HCT116 (cell line): Measurements from ENCODE around the gene EGFL6. TPM values are rescaled to one million over a fixed set of nuclear protein-coding genes. Genes with fewer than 3 reads are reported as not detected.

Source experiments
- ATAC-seq: fragments of 200-7000 bp; cut with Tn5 transposase; 2 replicates; pipeline ENCODE4 v1.9.1; 2020; ENCODE audit warnings: mild to moderate bottlenecking, moderate library complexity
- BruUV-seq: library from RNA; stranded (reverse); fragments of 400-500 nt; replicated peaks from 2 replicates; lab custom pipeline; 2021; lab: Mats Ljungman, UMichigan
- CTCF ChIA-PET: fragments of 300-600 bp; sonication (Branson Sonifier 250); formaldehyde crosslinking; loops from one replicate; lab custom pipeline; 2021; ENCODE audit warnings: antibody characterized with exemption; lab: Charles Lee
- POLR2A ChIA-PET: fragments of 300-600, 350-600 bp; sonication (Branson Sonifier 250); formaldehyde crosslinking; loops from one replicate; lab custom pipeline; 2021; ENCODE audit warnings: antibody characterized with exemption; lab: Charles Lee
- RAD21 ChIA-PET, 2 experiments: fragments of 300-600 bp; sonication (Branson Sonifier 250); formaldehyde crosslinking; loops; one replicate each; lab custom pipeline; 2023; ENCODE audit warnings: low total read pairs in 2 of 2; ENCODE audit not compliant: uncharacterized antibody in 2 of 2, unreplicated experiment in 2 of 2, low non-redundant PET in 1 of 2; lab: Charles Lee
- DNase-seq: peaks from one replicate; pipeline ENCODE4 v3.0.0-alpha.2; 2010; ENCODE audit warnings: low read depth, low spot score
- H2AFZ ChIP-seq: fragments of 200-600 bp; shearing (Covaris generic), sonication (generic); 2 replicates; pipeline ENCODE4 v1.6.1; 2017; ENCODE audit warnings: low read depth, mixed run types, mixed read lengths, antibody characterized with exemption, low read length; ENCODE audit not compliant: poor library complexity, severe bottlenecking
- H3K27ac ChIP-seq: 2 replicates; pipeline ENCODE4 v1.5.1; 2012; ENCODE audit warnings: low read depth, low read length
- H3K27me3 ChIP-seq: fragments of 200-600 bp; sonication (generic); 2 replicates; pipeline ENCODE4 v1.6.1; 2016; ENCODE audit warnings: mixed run types, low read length, mixed read lengths; ENCODE audit not compliant: insufficient read depth
- H3K36me3 ChIP-seq, 2 experiments: fragments of 200-500 bp in 1 of 2; fragments of 200-600 bp in 1 of 2; sonication (Bioruptor generic) in 1 of 2; sonication (generic) in 1 of 2; 2 replicates each; pipeline versions ENCODE4 v1.5.1 to v1.6.1; 2014 to 2016; ENCODE audit warnings: low read length in 2 of 2, inconsistent platforms in 1 of 2, mixed read lengths in 1 of 2, mixed run types in 1 of 2; ENCODE audit not compliant: insufficient read depth in 2 of 2, control insufficient read depth in 1 of 2
- H3K4me1 ChIP-seq, 2 experiments: fragments of 200-600 bp in 1 of 2; sonication (generic) in 1 of 2; 2 replicates each; pipeline versions ENCODE4 v1.5.1 to v1.6.1; 2012 to 2017; ENCODE audit warnings: low read length in 2 of 2, inconsistent platforms in 1 of 2, mild to moderate bottlenecking in 1 of 2, mixed read lengths in 1 of 2, mixed run types in 1 of 2, moderate library complexity in 1 of 2; ENCODE audit not compliant: insufficient read depth in 2 of 2, control insufficient read depth in 1 of 2
- H3K4me2 ChIP-seq: fragments of 200-600 bp; sonication (generic); 2 replicates; pipeline ENCODE4 v1.6.1; 2017; ENCODE audit warnings: mixed run types, low read length, mixed read lengths
- H3K4me3 ChIP-seq, 2 experiments: fragments of 200-600 bp in 1 of 2; sonication (generic) in 1 of 2; replicated peaks in 1 of 2; 2 replicates each; pipeline ENCODE4 v1.5.1; 2011 to 2016; ENCODE audit warnings: low read length in 2 of 2, control low read depth in 1 of 2, low read depth in 1 of 2, mild to moderate bottlenecking in 1 of 2, mixed read lengths in 1 of 2, mixed run types in 1 of 2
- H3K79me2 ChIP-seq: fragments of 200-600 bp; sonication (generic); 2 replicates; pipeline ENCODE4 v1.6.1; 2017; ENCODE audit warnings: mild to moderate bottlenecking, mixed run types, low read length, moderate library complexity, mixed read lengths; ENCODE audit not compliant: insufficient read depth
- H3K9ac ChIP-seq: fragments of 200-600 bp; sonication (generic); 2 replicates; pipeline ENCODE4 v1.6.1; 2016; ENCODE audit warnings: low read length, mixed read lengths
- H3K9me2 ChIP-seq: fragments of 200-600 bp; sonication (generic), shearing (Covaris generic); 2 replicates; pipeline ENCODE4 v1.6.1; 2017; ENCODE audit warnings: mixed run types, mild to moderate bottlenecking, moderate library complexity; ENCODE audit not compliant: insufficient read depth
- H3K9me3 ChIP-seq, 2 experiments: fragments of 200-500 bp in 1 of 2; fragments of 200-600 bp in 1 of 2; sonication (Bioruptor generic) in 1 of 2; sonication (generic) in 1 of 2; 2 replicates each; pipeline ENCODE4 v1.6.1; 2014 to 2017; ENCODE audit warnings: low read length in 2 of 2, mixed read lengths in 2 of 2, inconsistent platforms in 1 of 2, low read depth in 1 of 2, mild to moderate bottlenecking in 1 of 2, mixed run types in 1 of 2, moderate library complexity in 1 of 2; ENCODE audit not compliant: control insufficient read depth in 1 of 2, insufficient read depth in 1 of 2
- H4K20me1 ChIP-seq: fragments of 200-600 bp; sonication (generic), shearing (Covaris generic); 2 replicates; pipeline ENCODE4 v1.6.1; 2017; ENCODE audit warnings: mixed run types, mild to moderate bottlenecking, moderate library complexity; ENCODE audit not compliant: insufficient read depth
- ELF1 ChIP-seq: IDR thresholded peaks from 2 replicates; pipeline ENCODE4 v1.6.1; 2012; ENCODE audit warnings: low read depth, borderline replicate concordance
- EZH2 ChIP-seq: fragments of 200-600 bp; sonication (generic); IDR thresholded peaks from 2 replicates; pipeline ENCODE4 v1.6.1; 2017; ENCODE audit warnings: antibody characterized with exemption, mixed run types
- EZH2phosphoT487 ChIP-seq: fragments of 200-600 bp; IDR thresholded peaks from 2 replicates; pipeline ENCODE4 v1.6.1; 2018; ENCODE audit warnings: antibody characterized with exemption, borderline replicate concordance
- JUND ChIP-seq: IDR thresholded peaks from 2 replicates; pipeline ENCODE4 v1.6.1; 2012
- POLR2A ChIP-seq: IDR thresholded peaks from 2 replicates; pipeline ENCODE4 v1.7.0; 2011; ENCODE audit warnings: borderline replicate concordance; ENCODE audit not compliant: insufficient read depth, insufficient read length; ENCODE audit errors: extremely low read depth
- SIN3A ChIP-seq: IDR thresholded peaks from 2 replicates; pipeline ENCODE4 v1.6.1; 2012; ENCODE audit warnings: low read depth
- SRF ChIP-seq: IDR thresholded peaks from 2 replicates; pipeline ENCODE4 v1.6.1; 2012; ENCODE audit warnings: low read depth
- TCF7L2 ChIP-seq: IDR thresholded peaks from 2 replicates; pipeline ENCODE4 v1.7.0; 2011; ENCODE audit warnings: borderline replicate concordance, inconsistent platforms; ENCODE audit not compliant: insufficient read depth, insufficient read length; ENCODE audit errors: extremely low read depth
- intact Hi-C: fragments of 100-400 bp; cut with micrococcal nuclease; formaldehyde crosslinking; loops from 2 replicates; pipeline ENCODE4 v1.10.0; 2022
- total RNA-seq: library from RNA; stranded (reverse); gene quantifications from one replicate; pipeline ENCODE4 v1.2.1, GENCODE V29; 2021; ENCODE audit not compliant: unreplicated experiment
- TF ChIP-seq, protein P1 (sequence below): IDR thresholded peaks from 2 replicates; pipeline ENCODE4 v1.6.1; 2011; ENCODE audit warnings: mild to moderate bottlenecking, low read length, moderate library complexity; ENCODE audit not compliant: insufficient replicate concordance; ENCODE audit errors: extremely low read depth

Gene EGFL6
- total RNA-seq, 1 experiment from 2014 or later, result not detected

DNA sequence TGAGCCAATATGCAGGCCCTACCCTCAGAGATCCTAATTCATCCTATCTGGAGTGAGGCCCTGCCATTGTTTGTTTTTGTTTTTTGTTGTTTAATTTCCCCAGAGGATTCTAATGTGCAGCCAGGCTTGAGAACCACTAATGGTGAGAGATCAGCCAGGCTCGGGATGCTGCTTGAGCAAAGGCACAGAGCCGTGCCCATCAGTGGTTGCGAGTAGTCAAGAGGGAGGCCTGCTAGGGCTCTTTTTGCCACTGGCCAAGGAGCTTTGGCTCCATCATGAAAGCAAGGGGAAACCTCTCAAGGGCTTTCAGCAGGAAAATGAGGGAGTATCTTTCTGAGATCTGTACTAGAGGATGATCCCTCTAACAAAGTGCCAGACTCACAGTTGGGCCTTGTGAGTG, 86.3 kb downstream of the EGFL6 start:
- BruUV-seq, result no TSS peak
- ATAC-seq (no peak), DNase-seq (no peak)
- Histone ChIP-seq H3K4me3 (no peak overlapping the region), H3K27me3 (no peaks in the 10 kb centered on the region), H3K36me3 (no peaks in the 10 kb centered on the region), H3K79me2 (no peaks in the 10 kb centered on the region), H3K9me2 (no peaks in the 10 kb centered on the region), H3K9ac (no peak overlapping the region), H3K4me1 (peaks cover 10 to 18% of the 10 kb centered on the region in 2 experiments), H4K20me1 (no peaks in the 10 kb centered on the region), H3K9me3 (no peaks in the 10 kb centered on the region), H3K27ac (no peak overlapping the region), H3K4me2 (no peak overlapping the region), H2AFZ (no peak overlapping the region)
- ChIA-PET CTCF (no interaction called here), RAD21 (no interaction called here), POLR2A (no interaction called here)
- intact Hi-C loops, result no loop called here
- TF ChIP-seq SRF, result no peak
- no peak for TF ChIP-seq SIN3A
- no peak for TF ChIP-seq ELF1
- no peak for TF ChIP-seq EZH2phosphoT487
- TF ChIP-seq JUND, result no peak
- TF ChIP-seq TCF7L2, result no peak
- TF ChIP-seq, protein P1, sequence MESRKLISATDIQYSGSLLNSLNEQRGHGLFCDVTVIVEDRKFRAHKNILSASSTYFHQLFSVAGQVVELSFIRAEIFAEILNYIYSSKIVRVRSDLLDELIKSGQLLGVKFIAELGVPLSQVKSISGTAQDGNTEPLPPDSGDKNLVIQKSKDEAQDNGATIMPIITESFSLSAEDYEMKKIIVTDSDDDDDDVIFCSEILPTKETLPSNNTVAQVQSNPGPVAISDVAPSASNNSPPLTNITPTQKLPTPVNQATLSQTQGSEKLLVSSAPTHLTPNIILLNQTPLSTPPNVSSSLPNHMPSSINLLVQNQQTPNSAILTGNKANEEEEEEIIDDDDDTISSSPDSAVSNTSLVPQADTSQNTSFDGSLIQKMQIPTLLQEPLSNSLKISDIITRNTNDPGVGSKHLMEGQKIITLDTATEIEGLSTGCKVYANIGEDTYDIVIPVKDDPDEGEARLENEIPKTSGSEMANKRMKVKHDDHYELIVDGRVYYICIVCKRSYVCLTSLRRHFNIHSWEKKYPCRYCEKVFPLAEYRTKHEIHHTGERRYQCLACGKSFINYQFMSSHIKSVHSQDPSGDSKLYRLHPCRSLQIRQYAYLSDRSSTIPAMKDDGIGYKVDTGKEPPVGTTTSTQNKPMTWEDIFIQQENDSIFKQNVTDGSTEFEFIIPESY, result no peak
- no peak for TF ChIP-seq EZH2
- no peak for TF ChIP-seq POLR2A
